ENCODE data around the gene PPWD1.

PPWD1 gene

GRCh38 chr5:65623482-65623881 is 60.4 kb downstream of the PPWD1 start:
- in situ Hi-C loops (cut with HindIII; ENCODE audit: low sequenced_read_pairs), result no loop called here

GRCh38 chr5:65624025-65624570 is 61.0 kb downstream of the PPWD1 start, which contains the start of gene TRIM23:
TSS of gene TRIM23 (minus strand) at chr5:65624333. CDS start at chr5:65624274, 59 bp downstream.
- in situ Hi-C loops (cut with HindIII; ENCODE audit: low sequenced_read_pairs), result no loop called here

GRCh38 chr5:65624571-65625555 is 61.8 kb downstream of the PPWD1 start, which contains the start of the genes SHLD3 and TRAPPC13:
TSS of gene SHLD3 (plus strand) at chr5:65625027. CDS start at chr5:65629588, 4,561 bp downstream.
TSS of gene TRAPPC13 (plus strand) at chr5:65625027. CDS start at chr5:65625061, 34 bp downstream.
- in situ Hi-C loops (cut with HindIII; ENCODE audit: low sequenced_read_pairs), result loop anchor here (5.0 kb wide), 1 partner anchor 57 kb away; no protein-coding TSS in a partner anchor

GRCh38 chr5:65625743-65626142 is 62.6 kb downstream of the PPWD1 start:
- in situ Hi-C loops (cut with HindIII; ENCODE audit: low sequenced_read_pairs), result loop anchor here (5.0 kb wide), 1 partner anchor 57 kb away; no protein-coding TSS in a partner anchor

DNA sequence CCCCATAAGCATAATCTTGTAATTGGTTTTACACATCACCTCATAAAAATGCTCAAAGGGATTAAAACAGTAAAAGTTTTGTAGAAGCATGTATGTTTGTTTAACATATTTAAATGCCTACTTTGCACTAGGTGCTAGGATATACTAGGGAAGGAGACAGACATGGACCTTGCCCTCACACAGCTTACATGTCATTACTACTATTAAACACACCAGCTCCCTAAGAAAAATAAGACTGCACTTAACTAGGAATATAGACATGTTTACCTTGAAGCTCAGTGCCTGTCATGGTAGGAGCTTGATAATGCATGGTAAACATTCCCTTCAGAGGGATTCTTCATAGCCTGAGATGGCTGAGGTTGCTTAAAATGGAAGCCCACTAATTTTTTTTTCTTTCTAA is 67.9 kb downstream of the PPWD1 start:
- in situ Hi-C loops (cut with HindIII; ENCODE audit: low sequenced_read_pairs), result no loop called here

Data from endothelial cell of hepatic sinusoid (primary cell).